SK-N-SH (cell line): ENCODE data around the gene GGTLC1. TPM values are rescaled to one million over a fixed set of nuclear protein-coding genes. Genes with fewer than 3 reads are reported as not detected.

Experiments used
- CTCF ChIA-PET: fragments of 300-600, 350-600 bp; formaldehyde crosslinking; extraction: SDS; loops from one replicate; lab custom pipeline; 2021; lab: Yijun Ruan, JAX
- POLR2A ChIA-PET: fragments of 350-600 bp; sonication (Branson Sonifier 250); formaldehyde crosslinking; extraction: SDS; loops from one replicate; lab custom pipeline; 2020; ENCODE audit warnings: antibody characterized with exemption, inconsistent platforms; lab: Yijun Ruan, JAX
- DNase-seq: peaks from one replicate; pipeline ENCODE4 v3.0.0; 2012
- H2AFZ ChIP-seq: fragments of 200-600 bp; sonication (generic); 2 replicates; pipeline ENCODE4 v1.8.1; 2016; ENCODE audit warnings: antibody characterized with exemption, mild to moderate bottlenecking, low read depth
- H3F3A ChIP-seq: fragments of 200-600 bp; sonication (generic); replicated peaks from 2 replicates; pipeline ENCODE3; 2016; ENCODE audit warnings: antibody characterized with exemption, mild to moderate bottlenecking; ENCODE audit not compliant: insufficient read depth
- H3K27ac ChIP-seq, 2 experiments: fragments of 200-500 bp in 1 of 2; fragments of 200-600 bp in 1 of 2; sonication (Bioruptor generic) in 1 of 2; sonication (generic), shearing (Covaris generic) in 1 of 2; 2 replicates each; pipeline versions ENCODE4 v1.5.1 to v1.6.1; 2014 to 2016; ENCODE audit warnings: low read depth in 2 of 2, inconsistent platforms in 1 of 2, low read length in 1 of 2, mild to moderate bottlenecking in 1 of 2, mixed read lengths in 1 of 2
- H3K27me3 ChIP-seq: fragments of 200-600 bp; sonication (generic), shearing (Covaris generic); 2 replicates; pipeline ENCODE4 v1.6.1; 2016; ENCODE audit warnings: mixed run types; ENCODE audit not compliant: insufficient read depth
- H3K36me3 ChIP-seq, 2 experiments: fragments of 200-500 bp in 1 of 2; fragments of 200-600 bp in 1 of 2; sonication (Bioruptor generic) in 1 of 2; sonication (generic) in 1 of 2; replicated peaks in 1 of 2; 2 replicates each; pipeline versions ENCODE3 to v1.5.1; 2014 to 2016; ENCODE audit warnings: low read length in 1 of 2, mild to moderate bottlenecking in 1 of 2; ENCODE audit not compliant: insufficient read depth in 2 of 2, control insufficient read depth in 1 of 2
- H3K4me1 ChIP-seq, 2 experiments: fragments of 200-500 bp in 1 of 2; fragments of 200-600 bp in 1 of 2; sonication (Bioruptor generic) in 1 of 2; sonication (generic), shearing (Covaris generic) in 1 of 2; 2 replicates each; pipeline versions ENCODE4 v1.5.1 to v1.6.1; 2014 to 2016; ENCODE audit warnings: low read depth in 1 of 2, low read length in 1 of 2, mixed run types in 1 of 2; ENCODE audit not compliant: insufficient read depth in 2 of 2, control insufficient read depth in 1 of 2
- H3K4me2 ChIP-seq: fragments of 200-600 bp; sonication (generic), shearing (Covaris generic); 2 replicates; pipeline ENCODE4 v1.6.1; 2017; ENCODE audit warnings: mixed run types
- H3K4me3 ChIP-seq, 2 experiments: fragments of 200-500 bp in 1 of 2; fragments of 200-600 bp in 1 of 2; sonication (Bioruptor generic) in 1 of 2; sonication (generic), shearing (Covaris generic) in 1 of 2; 2 replicates each; pipeline versions ENCODE4 v1.5.1 to v1.8.1; 2014 to 2016; ENCODE audit warnings: low read depth in 2 of 2, inconsistent platforms in 1 of 2, low read length in 1 of 2, mild to moderate bottlenecking in 1 of 2, mixed read lengths in 1 of 2, moderate library complexity in 1 of 2
- H3K79me2 ChIP-seq: fragments of 200-600 bp; sonication (generic); 2 replicates; pipeline ENCODE4 v1.8.1; 2017; ENCODE audit warnings: mild to moderate bottlenecking; ENCODE audit not compliant: insufficient read depth
- H3K9ac ChIP-seq: fragments of 200-600 bp; sonication (generic); 2 replicates; pipeline ENCODE4 v1.6.1; 2017; ENCODE audit warnings: mixed run types
- H3K9me2 ChIP-seq: fragments of 200-600 bp; sonication (generic); 2 replicates; pipeline ENCODE4 v1.6.1; 2017; ENCODE audit warnings: mixed run types
- H3K9me3 ChIP-seq: fragments of 200-600 bp; sonication (generic); 2 replicates; pipeline ENCODE4 v1.6.1; 2017; ENCODE audit warnings: mixed run types, mild to moderate bottlenecking, moderate library complexity
- H4K20me1 ChIP-seq: fragments of 200-600 bp; sonication (generic); 2 replicates; pipeline ENCODE4 v1.6.1; 2017; ENCODE audit warnings: mild to moderate bottlenecking, mixed run types; ENCODE audit not compliant: insufficient read depth
- EP300 ChIP-seq, 2 experiments: IDR thresholded peaks; 2 replicates each; pipeline versions ENCODE4 v1.4.0 to v1.6.1; 2012; ENCODE audit warnings: borderline replicate concordance in 1 of 2, low read depth in 1 of 2, low read length in 1 of 2
- GABPA ChIP-seq: IDR thresholded peaks from 2 replicates; pipeline ENCODE4 v1.4.0; 2012; ENCODE audit warnings: low read depth, mild to moderate bottlenecking
- GATA2 ChIP-seq: sonication (generic); formaldehyde crosslinking; IDR thresholded peaks from 2 replicates; pipeline ENCODE4 v1.5.0; 2020; ENCODE audit warnings: mild to moderate bottlenecking, missing genetic modification reagents
- MXI1 ChIP-seq: IDR thresholded peaks from 2 replicates; pipeline ENCODE4 v1.6.1; 2012; ENCODE audit warnings: mild to moderate bottlenecking, low read depth, low read length, improper control_type of control experiment
- RAD21 ChIP-seq: IDR thresholded peaks from 2 replicates; pipeline ENCODE4 v1.6.1; 2012; ENCODE audit warnings: mild to moderate bottlenecking, low read length
- RCOR1 ChIP-seq: fragments of 150-350 bp; IDR thresholded peaks from 2 replicates; pipeline ENCODE4 v1.6.1; 2017; ENCODE audit warnings: antibody characterized with exemption, low read length
- RFX5 ChIP-seq: IDR thresholded peaks from 2 replicates; pipeline ENCODE4 v1.6.1; 2012; ENCODE audit warnings: mild to moderate bottlenecking, improper control_type of control experiment, low read length
- SIN3A ChIP-seq: IDR thresholded peaks from 2 replicates; pipeline ENCODE4 v1.6.1; 2012; ENCODE audit warnings: low read depth, mild to moderate bottlenecking, low read length, moderate library complexity, borderline replicate concordance
- SMC3 ChIP-seq: IDR thresholded peaks from 2 replicates; pipeline ENCODE4 v1.6.1; 2012; ENCODE audit warnings: low read depth, low read length, improper control_type of control experiment
- TCF12 ChIP-seq: IDR thresholded peaks from 2 replicates; pipeline ENCODE4 v1.4.0; 2012
- TEAD4 ChIP-seq: IDR thresholded peaks from 2 replicates; pipeline ENCODE4 v1.4.0; 2012; ENCODE audit warnings: mild to moderate bottlenecking, borderline replicate concordance; ENCODE audit not compliant: insufficient read depth
- YY1 ChIP-seq: IDR thresholded peaks from 2 replicates; pipeline ENCODE4 v1.4.0; 2012; ENCODE audit warnings: low read depth, mild to moderate bottlenecking
- polyA plus RNA-seq, 3 experiments: library from polyadenylated mRNA; depleted of rRNA; stranded (reverse); fragments of >200 nt; gene quantifications; 2 replicates each; pipeline ENCODE4 v1.2.3, GENCODE V29; 2012
- TF ChIP-seq, protein P1 (sequence below): IDR thresholded peaks from 2 replicates; pipeline ENCODE4 v1.6.1; 2012; ENCODE audit warnings: mild to moderate bottlenecking, low read depth, low read length, moderate library complexity
- TF ChIP-seq, protein P2 (sequence below): IDR thresholded peaks from 2 replicates; pipeline ENCODE4; 2012
- TF ChIP-seq, protein P3 (sequence below): IDR thresholded peaks from 2 replicates; pipeline ENCODE4 v1.4.0; 2012; ENCODE audit warnings: low read depth, borderline replicate concordance
- TF ChIP-seq, protein P4 (sequence below): fragments of 200-600 bp; sonication (generic); IDR thresholded peaks from 2 replicates; pipeline ENCODE4 v1.6.1; 2017; ENCODE audit warnings: antibody characterized with exemption, mild to moderate bottlenecking, moderate library complexity
- TF ChIP-seq, protein P5 (sequence below): IDR thresholded peaks from 2 replicates; pipeline ENCODE4 v1.4.0; 2012; ENCODE audit warnings: low read depth

GGTLC1 gene
- polyA plus RNA-seq, 1 of the 3 experiments (the other 2 are of a cell fraction), result not detected

DNA sequence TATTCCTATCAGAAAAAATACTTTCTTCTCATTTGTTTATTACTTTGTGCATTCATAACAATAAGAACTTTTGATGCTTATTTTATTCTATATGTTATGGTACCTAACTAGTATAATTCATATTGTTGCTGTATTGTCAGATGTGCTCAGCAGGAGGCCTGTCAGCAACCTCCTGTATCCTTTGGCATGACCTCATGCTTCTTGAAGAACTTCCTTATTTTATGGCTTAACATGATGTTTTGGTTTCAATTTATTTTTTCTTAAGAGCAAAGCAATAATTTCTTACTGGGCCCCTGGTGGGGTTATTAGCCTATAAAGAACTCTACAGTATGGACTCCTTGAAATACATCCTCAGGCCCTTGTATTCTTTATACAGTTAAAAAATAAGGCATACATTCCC, 17.3 kb downstream of the GGTLC1 start:
- Histone ChIP-seq H4K20me1 (no peaks in the 10 kb centered on the region), H3K4me2 (no peak overlapping the region), H3K9me2 (no peaks in the 10 kb centered on the region), H3K27me3 (no peaks in the 10 kb centered on the region), H2AFZ (no peak overlapping the region), H3K79me2 (no peaks in the 10 kb centered on the region), H3K4me1 (no peaks in the 10 kb centered on the region), H3K4me3 (no peak overlapping the region), H3K9ac (no peak overlapping the region), H3K9me3 (no peaks in the 10 kb centered on the region), H3K36me3 (no peaks in the 10 kb centered on the region), H3K27ac (no peak overlapping the region), H3F3A (no peaks in the 10 kb centered on the region)
- no peak for TF ChIP-seq SMC3
- no peak for TF ChIP-seq TCF12
- TF ChIP-seq MXI1, result no peak
- TF ChIP-seq, protein P1, sequence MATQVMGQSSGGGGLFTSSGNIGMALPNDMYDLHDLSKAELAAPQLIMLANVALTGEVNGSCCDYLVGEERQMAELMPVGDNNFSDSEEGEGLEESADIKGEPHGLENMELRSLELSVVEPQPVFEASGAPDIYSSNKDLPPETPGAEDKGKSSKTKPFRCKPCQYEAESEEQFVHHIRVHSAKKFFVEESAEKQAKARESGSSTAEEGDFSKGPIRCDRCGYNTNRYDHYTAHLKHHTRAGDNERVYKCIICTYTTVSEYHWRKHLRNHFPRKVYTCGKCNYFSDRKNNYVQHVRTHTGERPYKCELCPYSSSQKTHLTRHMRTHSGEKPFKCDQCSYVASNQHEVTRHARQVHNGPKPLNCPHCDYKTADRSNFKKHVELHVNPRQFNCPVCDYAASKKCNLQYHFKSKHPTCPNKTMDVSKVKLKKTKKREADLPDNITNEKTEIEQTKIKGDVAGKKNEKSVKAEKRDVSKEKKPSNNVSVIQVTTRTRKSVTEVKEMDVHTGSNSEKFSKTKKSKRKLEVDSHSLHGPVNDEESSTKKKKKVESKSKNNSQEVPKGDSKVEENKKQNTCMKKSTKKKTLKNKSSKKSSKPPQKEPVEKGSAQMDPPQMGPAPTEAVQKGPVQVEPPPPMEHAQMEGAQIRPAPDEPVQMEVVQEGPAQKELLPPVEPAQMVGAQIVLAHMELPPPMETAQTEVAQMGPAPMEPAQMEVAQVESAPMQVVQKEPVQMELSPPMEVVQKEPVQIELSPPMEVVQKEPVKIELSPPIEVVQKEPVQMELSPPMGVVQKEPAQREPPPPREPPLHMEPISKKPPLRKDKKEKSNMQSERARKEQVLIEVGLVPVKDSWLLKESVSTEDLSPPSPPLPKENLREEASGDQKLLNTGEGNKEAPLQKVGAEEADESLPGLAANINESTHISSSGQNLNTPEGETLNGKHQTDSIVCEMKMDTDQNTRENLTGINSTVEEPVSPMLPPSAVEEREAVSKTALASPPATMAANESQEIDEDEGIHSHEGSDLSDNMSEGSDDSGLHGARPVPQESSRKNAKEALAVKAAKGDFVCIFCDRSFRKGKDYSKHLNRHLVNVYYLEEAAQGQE, result no peak
- TF ChIP-seq SIN3A, result no peak
- TF ChIP-seq RFX5, result no peak
- no peak for TF ChIP-seq RAD21
- TF ChIP-seq, protein P2, sequence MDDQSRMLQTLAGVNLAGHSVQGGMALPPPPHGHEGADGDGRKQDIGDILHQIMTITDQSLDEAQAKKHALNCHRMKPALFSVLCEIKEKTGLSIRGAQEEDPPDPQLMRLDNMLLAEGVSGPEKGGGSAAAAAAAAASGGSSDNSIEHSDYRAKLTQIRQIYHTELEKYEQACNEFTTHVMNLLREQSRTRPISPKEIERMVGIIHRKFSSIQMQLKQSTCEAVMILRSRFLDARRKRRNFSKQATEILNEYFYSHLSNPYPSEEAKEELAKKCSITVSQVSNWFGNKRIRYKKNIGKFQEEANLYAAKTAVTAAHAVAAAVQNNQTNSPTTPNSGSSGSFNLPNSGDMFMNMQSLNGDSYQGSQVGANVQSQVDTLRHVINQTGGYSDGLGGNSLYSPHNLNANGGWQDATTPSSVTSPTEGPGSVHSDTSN, result no peak
- no peak for TF ChIP-seq EP300 (IDR thresholded peaks at IDR 0.05; ENCODE audit: borderline replicate concordance in 1 of 2, low read depth in 1 of 2, low read length in 1 of 2)
- TF ChIP-seq, protein P3, sequence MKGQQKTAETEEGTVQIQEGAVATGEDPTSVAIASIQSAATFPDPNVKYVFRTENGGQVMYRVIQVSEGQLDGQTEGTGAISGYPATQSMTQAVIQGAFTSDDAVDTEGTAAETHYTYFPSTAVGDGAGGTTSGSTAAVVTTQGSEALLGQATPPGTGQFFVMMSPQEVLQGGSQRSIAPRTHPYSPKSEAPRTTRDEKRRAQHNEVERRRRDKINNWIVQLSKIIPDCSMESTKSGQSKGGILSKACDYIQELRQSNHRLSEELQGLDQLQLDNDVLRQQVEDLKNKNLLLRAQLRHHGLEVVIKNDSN, result no peak
- no peak for TF ChIP-seq RCOR1
- TF ChIP-seq, protein P4, sequence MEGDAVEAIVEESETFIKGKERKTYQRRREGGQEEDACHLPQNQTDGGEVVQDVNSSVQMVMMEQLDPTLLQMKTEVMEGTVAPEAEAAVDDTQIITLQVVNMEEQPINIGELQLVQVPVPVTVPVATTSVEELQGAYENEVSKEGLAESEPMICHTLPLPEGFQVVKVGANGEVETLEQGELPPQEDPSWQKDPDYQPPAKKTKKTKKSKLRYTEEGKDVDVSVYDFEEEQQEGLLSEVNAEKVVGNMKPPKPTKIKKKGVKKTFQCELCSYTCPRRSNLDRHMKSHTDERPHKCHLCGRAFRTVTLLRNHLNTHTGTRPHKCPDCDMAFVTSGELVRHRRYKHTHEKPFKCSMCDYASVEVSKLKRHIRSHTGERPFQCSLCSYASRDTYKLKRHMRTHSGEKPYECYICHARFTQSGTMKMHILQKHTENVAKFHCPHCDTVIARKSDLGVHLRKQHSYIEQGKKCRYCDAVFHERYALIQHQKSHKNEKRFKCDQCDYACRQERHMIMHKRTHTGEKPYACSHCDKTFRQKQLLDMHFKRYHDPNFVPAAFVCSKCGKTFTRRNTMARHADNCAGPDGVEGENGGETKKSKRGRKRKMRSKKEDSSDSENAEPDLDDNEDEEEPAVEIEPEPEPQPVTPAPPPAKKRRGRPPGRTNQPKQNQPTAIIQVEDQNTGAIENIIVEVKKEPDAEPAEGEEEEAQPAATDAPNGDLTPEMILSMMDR, result no peak
- TF ChIP-seq, protein P5, sequence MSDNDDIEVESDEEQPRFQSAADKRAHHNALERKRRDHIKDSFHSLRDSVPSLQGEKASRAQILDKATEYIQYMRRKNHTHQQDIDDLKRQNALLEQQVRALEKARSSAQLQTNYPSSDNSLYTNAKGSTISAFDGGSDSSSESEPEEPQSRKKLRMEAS, result no peak
- TF ChIP-seq GATA2 (CRISPR knock-in tag), result no peak
- TF ChIP-seq GABPA, result no peak
- no peak for TF ChIP-seq TEAD4
- TF ChIP-seq YY1, result no peak
- no peak for DNase-seq
- POLR2A ChIA-PET, result no interaction called here
- CTCF ChIA-PET, result no interaction called here
